ENCODE data around the gene RCAN1. TPM values are rescaled to one million over a fixed set of nuclear protein-coding genes. Genes with fewer than 3 reads are reported as not detected.

RCAN1 gene
- 1 to 10 TPM; 2.9 to 7.4 TPM for total RNA-seq

GRCh38 chr21:34614628-34615486 lies at the start of gene RCAN1:
TSS of gene RCAN1 (minus strand) at chr21:34615113. CDS start at chr21:34615011, 102 bp downstream.
- H3K36me3 Mint-ChIP-seq: peaks cover 0 to 4% of the 10 kb centered on the region in 2 donors
- H3K27ac Mint-ChIP-seq: peak within 1 kb of the TSS; percentile 81 to 91
- DNase-seq (ENCODE audit: low spot score in 2 of 2) (peak; percentile 80 to 91), ATAC-seq (peak; percentile 98)
- no peaks in the 10 kb centered on the region for H3K9me3 Mint-ChIP-seq

- H3K27ac Mint-ChIP-seq: no peak overlapping the region
- no peak for DNase-seq (ENCODE audit: low spot score in 2 of 2)
- ATAC-seq: no peak
- peaks cover 28 to 34% of the 10 kb centered on the region in 2 donors for H3K9me3 Mint-ChIP-seq
- H3K36me3 Mint-ChIP-seq: peaks cover 10 to 16% of the 10 kb centered on the region in 2 donors
Observed at GRCh38 chr21:34661848-34662247, 46.9 kb upstream of the RCAN1 start.

GRCh38 chr21:34653522-34653921 lies 38.6 kb upstream of the RCAN1 start:
- ATAC-seq: no peak
- Mint-ChIP-seq H3K9me3 (peaks cover 4 to 10% of the 10 kb centered on the region in 2 donors), H3K36me3 (peaks cover 4 to 6% of the 10 kb centered on the region in 2 donors)

GRCh38 chr21:34651642-34652041 lies 36.7 kb upstream of the RCAN1 start:
- ATAC-seq: no peak
- Mint-ChIP-seq H3K9me3 (peaks cover 4 to 10% of the 10 kb centered on the region in 2 donors), H3K27ac (no peak overlapping the region), H3K36me3 (peaks cover 4 to 6% of the 10 kb centered on the region in 2 donors)
- no peak for DNase-seq (ENCODE audit: low spot score in 2 of 2)

More at GRCh38 chr21:34653522-34653921, 38.6 kb upstream of the RCAN1 start:
- DNase-seq (ENCODE audit: low spot score in 2 of 2): no peak
- H3K27ac Mint-ChIP-seq: no peak overlapping the region

- Mint-ChIP-seq H3K9me3 (peaks cover 4 to 10% of the 10 kb centered on the region in 2 donors), H3K27ac (no peak overlapping the region), H3K36me3 (peaks cover 4 to 6% of the 10 kb centered on the region in 2 donors)
- ATAC-seq (no peak), DNase-seq (ENCODE audit: low spot score in 2 of 2) (no peak)
Observed at GRCh38 chr21:34650861-34651431, 36.0 kb upstream of the RCAN1 start.

GRCh38 chr21:34649400-34649799 lies 34.5 kb upstream of the RCAN1 start:
- DNase-seq (ENCODE audit: low spot score in 2 of 2): no peak
- no peak for ATAC-seq
- Mint-ChIP-seq H3K36me3 (peaks cover 4 to 6% of the 10 kb centered on the region in 2 donors), H3K27ac (no peak overlapping the region), H3K9me3 (peaks cover 4 to 10% of the 10 kb centered on the region in 2 donors)

- H3K27ac Mint-ChIP-seq: no peak overlapping the region
- peaks cover 4 to 6% of the 10 kb centered on the region in 2 donors for H3K36me3 Mint-ChIP-seq
- peaks cover 4 to 9% of the 10 kb centered on the region in 2 donors for H3K9me3 Mint-ChIP-seq
- DNase-seq (ENCODE audit: low spot score in 2 of 2) (no peak), ATAC-seq (no peak)
Observed at GRCh38 chr21:34648739-34649297, 33.9 kb upstream of the RCAN1 start.

GRCh38 chr21:34647555-34647954 lies 32.6 kb upstream of the RCAN1 start:
- Mint-ChIP-seq H3K27ac (no peak overlapping the region), H3K36me3 (peaks cover 4 to 6% of the 10 kb centered on the region in 2 donors), H3K9me3 (peaks cover under 1 to 4% of the 10 kb centered on the region in 2 donors)
- ATAC-seq (no peak), DNase-seq (ENCODE audit: low spot score in 2 of 2) (no peak)

- Mint-ChIP-seq H3K9me3 (no peaks in the 10 kb centered on the region), H3K36me3 (no peaks in the 10 kb centered on the region), H3K27ac (no peak overlapping the region)
- peak in 1 of 2 donors; percentile 35 for DNase-seq (ENCODE audit: low spot score in 2 of 2)
- ATAC-seq: no peak
Observed at GRCh38 chr21:34644825-34645224, 29.9 kb upstream of the RCAN1 start.

- ATAC-seq: no peak
Observed at GRCh38 chr21:34642211-34643075, 27.5 kb upstream of the RCAN1 start.

GRCh38 chr21:34640858-34641257 lies 25.9 kb upstream of the RCAN1 start:
- no peak for DNase-seq (ENCODE audit: low spot score in 2 of 2)
- peak; percentile 32 to 55 for ATAC-seq
- H3K9me3 Mint-ChIP-seq: peaks cover 0 to 4% of the 10 kb centered on the region in 2 donors

More at GRCh38 chr21:34642211-34643075, 27.5 kb upstream of the RCAN1 start:
- DNase-seq (ENCODE audit: low spot score in 2 of 2): no peak
- Mint-ChIP-seq H3K27ac (no peak overlapping the region), H3K36me3 (peaks cover 0 to 6% of the 10 kb centered on the region in 2 donors), H3K9me3 (peaks cover 0 to 4% of the 10 kb centered on the region in 2 donors)

GRCh38 chr21:34639882-34640788 lies 25.2 kb upstream of the RCAN1 start:
- H3K36me3 Mint-ChIP-seq: peaks cover 0 to 6% of the 10 kb centered on the region in 2 donors
- DNase-seq (ENCODE audit: low spot score in 2 of 2) (peak in 1 of 2 donors; percentile 27), ATAC-seq (peak; percentile 67 to 80)
- H3K9me3 Mint-ChIP-seq: peaks cover 0 to 4% of the 10 kb centered on the region in 2 donors
- peak overlapping the region; percentile 37 to 72 for H3K27ac Mint-ChIP-seq

More at GRCh38 chr21:34640858-34641257, 25.9 kb upstream of the RCAN1 start:
- H3K27ac Mint-ChIP-seq: peak overlapping the region; percentile 37 to 66
- H3K36me3 Mint-ChIP-seq: peaks cover 0 to 6% of the 10 kb centered on the region in 2 donors

GRCh38 chr21:34639250-34639649 lies 24.3 kb upstream of the RCAN1 start:
- no peak for ATAC-seq
- no peak for DNase-seq (ENCODE audit: low spot score in 2 of 2)
- H3K9me3 Mint-ChIP-seq: peaks cover 0 to 4% of the 10 kb centered on the region in 2 donors
- peaks cover 0 to 6% of the 10 kb centered on the region in 2 donors for H3K36me3 Mint-ChIP-seq
- H3K27ac Mint-ChIP-seq: no peak overlapping the region

GRCh38 chr21:34636961-34637360 lies 22.0 kb upstream of the RCAN1 start:
- H3K9me3 Mint-ChIP-seq: peaks cover 0 to 4% of the 10 kb centered on the region in 2 donors
- no peak for ATAC-seq
- H3K27ac Mint-ChIP-seq: no peak overlapping the region

GRCh38 chr21:34635307-34635706 lies 20.4 kb upstream of the RCAN1 start:
- H3K27ac Mint-ChIP-seq: no peak overlapping the region
- DNase-seq (ENCODE audit: low spot score in 2 of 2) (peak; percentile 21 to 33), ATAC-seq (no peak)
- H3K36me3 Mint-ChIP-seq: peaks cover 0 to 6% of the 10 kb centered on the region in 2 donors
- H3K9me3 Mint-ChIP-seq: peaks cover 0 to 4% of the 10 kb centered on the region in 2 donors

More at GRCh38 chr21:34636961-34637360, 22.0 kb upstream of the RCAN1 start:
- peaks cover 0 to 6% of the 10 kb centered on the region in 2 donors for H3K36me3 Mint-ChIP-seq
- no peak for DNase-seq (ENCODE audit: low spot score in 2 of 2)
